PC-3 (cell line): ENCODE measurements around the gene JARID2. TPM values are rescaled to one million over a fixed set of nuclear protein-coding genes. Genes with fewer than 3 reads are reported as not detected.

Source experiments
- ATAC-seq: fragments of 200-7000 bp; cut with Tn5 transposase; 2 replicates; pipeline ENCODE4 v1.9.1; 2020; ENCODE audit warnings: mild to moderate bottlenecking, moderate library complexity
- BruUV-seq: library from RNA; stranded (reverse); fragments of 400-500 nt; replicated peaks from 2 replicates; lab custom pipeline; 2021; lab: Mats Ljungman, UMichigan
- CTCF ChIA-PET: fragments of 300-600 bp; sonication (Branson Sonifier 250); formaldehyde crosslinking; loops from one replicate; lab custom pipeline; 2022; ENCODE audit warnings: antibody characterized with exemption; lab: Charles Lee
- POLR2A ChIA-PET: fragments of 300-600 bp; sonication (Branson Sonifier 250); formaldehyde crosslinking; loops from one replicate; lab custom pipeline; 2022; ENCODE audit warnings: antibody characterized with exemption; ENCODE audit not compliant: unreplicated experiment; lab: Charles Lee
- DNase-seq: peaks from one replicate; pipeline ENCODE4 v3.0.0-alpha.2; 2015
- H2AFZ ChIP-seq: fragments of 300-600 bp; sonication (generic); 2 replicates; pipeline ENCODE4 v1.6.0; 2016; ENCODE audit warnings: antibody characterized with exemption, low read length
- H3F3A ChIP-seq: fragments of 300-600 bp; sonication (generic); one replicate; pipeline ENCODE4 v1.6.0; 2017; ENCODE audit warnings: antibody characterized with exemption, low read length, control low read depth, mild to moderate bottlenecking; ENCODE audit not compliant: unreplicated experiment
- H3K27ac ChIP-seq: fragments of 300-600 bp; sonication (generic); 2 replicates; pipeline ENCODE4 v1.5.1; 2016; ENCODE audit warnings: mild to moderate bottlenecking, low read length
- H3K27me3 ChIP-seq: fragments of 300-600 bp; sonication (generic); 2 replicates; pipeline ENCODE4 v1.6.1; 2016; ENCODE audit warnings: low read length, mixed read lengths
- H3K36me3 ChIP-seq: fragments of 300-600 bp; sonication (generic); 2 replicates; pipeline ENCODE4 v1.6.1; 2016; ENCODE audit warnings: low read depth, mixed run types, low read length, mixed read lengths
- H3K4me1 ChIP-seq: fragments of 300-600 bp; sonication (generic); 2 replicates; pipeline ENCODE4 v1.5.1; 2016; ENCODE audit warnings: low read length; ENCODE audit not compliant: insufficient read depth
- H3K4me2 ChIP-seq: fragments of 300-600 bp; sonication (generic); 2 replicates; pipeline ENCODE4 v1.6.0; 2016; ENCODE audit warnings: low read length
- H3K4me3 ChIP-seq: fragments of 300-600 bp; sonication (generic); 2 replicates; pipeline ENCODE4 v1.5.1; 2016; ENCODE audit warnings: mild to moderate bottlenecking, low read length, mixed read lengths
- H3K79me2 ChIP-seq: fragments of 300-600 bp; sonication (generic); 2 replicates; pipeline ENCODE4 v1.6.1; 2017; ENCODE audit warnings: low read length, mixed read lengths
- H3K9ac ChIP-seq: fragments of 300-600 bp; sonication (generic); 2 replicates; pipeline ENCODE4 v1.6.0; 2016; ENCODE audit warnings: mild to moderate bottlenecking, low read length
- H3K9me2 ChIP-seq: fragments of 300-600 bp; sonication (generic); replicated peaks from 2 replicates; pipeline ENCODE4 v1.6.1; 2016; ENCODE audit warnings: mixed run types, low read length, mixed read lengths
- H3K9me3 ChIP-seq: fragments of 300-600 bp; sonication (generic); 2 replicates; pipeline ENCODE4 v1.6.1; 2016; ENCODE audit warnings: low read length, mixed read lengths
- H4K20me1 ChIP-seq: fragments of 300-600 bp; sonication (generic); 2 replicates; pipeline ENCODE4 v1.6.1; 2016; ENCODE audit warnings: low read length, mixed read lengths
- EZH2 ChIP-seq: fragments of 300-600 bp; sonication (generic); IDR thresholded peaks from one replicate; pipeline ENCODE4 v1.6.1; 2017; ENCODE audit warnings: antibody characterized with exemption, mild to moderate bottlenecking, low read length; ENCODE audit not compliant: unreplicated experiment
- EZH2phosphoT487 ChIP-seq: fragments of 300-600 bp; sonication (generic); IDR thresholded peaks from 2 replicates; pipeline ENCODE4 v1.6.1; 2018; ENCODE audit warnings: mild to moderate bottlenecking, antibody characterized with exemption, low read length, borderline replicate concordance
- intact Hi-C: fragments of 100-400 bp; cut with micrococcal nuclease; formaldehyde crosslinking; loops from 2 replicates; pipeline ENCODE4 v1.9.0; 2023
- total RNA-seq: library from RNA; depleted of rRNA; stranded (reverse); fragments of >200 nt; gene quantifications from 2 replicates; pipeline ENCODE4 v1.2.3, GENCODE V29; 2014
- TF ChIP-seq, protein P1 (sequence below): fragments of 300-600 bp; sonication (generic); conservative IDR thresholded peaks from 2 replicates; pipeline ENCODE4 v1.5.1; 2017; ENCODE audit warnings: antibody characterized with exemption, low read depth, mild to moderate bottlenecking, low read length

JARID2 gene
- total RNA-seq, 1 experiment from 2014 or later = 11.0 TPM

DNA sequence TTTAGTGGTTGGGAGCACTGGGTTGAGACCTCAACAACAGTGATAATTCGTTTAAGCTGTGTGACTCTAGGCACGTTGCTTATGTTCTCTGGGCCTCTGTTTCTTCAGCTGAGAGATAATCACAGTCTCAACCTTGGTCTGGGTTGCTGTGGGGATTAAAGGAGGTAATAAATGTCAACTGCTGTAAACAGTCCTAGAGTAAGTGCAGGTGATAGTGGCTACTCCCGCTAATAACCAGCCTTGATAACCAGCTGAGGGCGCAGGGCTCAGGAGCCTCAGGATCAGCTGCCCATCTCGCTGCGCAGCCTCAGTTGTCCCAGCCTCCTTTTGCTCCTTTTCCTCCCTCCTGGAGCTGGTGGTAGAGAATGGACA lies 58.0 kb downstream of the JARID2 start:
- Histone ChIP-seq H3K4me2 (no peak overlapping the region), H4K20me1 (0 out of 2 replicates have a peak, but pooled peaks cover 21% of the 10 kb centered on the region), H3F3A (no peaks in the 10 kb centered on the region), H3K36me3 (no peaks in the 10 kb centered on the region), H3K27me3 (no peaks in the 10 kb centered on the region), H3K27ac (no peak overlapping the region), H3K4me1 (peaks cover 14% of the 10 kb centered on the region; the same call in 1 of the 2 replicates), H3K79me2 (peaks cover 92% of the 10 kb centered on the region), H3K9me3 (no peaks in the 10 kb centered on the region), H3K9ac (no peak overlapping the region), H2AFZ (no peak overlapping the region), H3K9me2 (no peaks in the 10 kb centered on the region), H3K4me3 (no peak overlapping the region)
- BruUV-seq = no TSS peak
- ChIA-PET POLR2A (no interaction called here), CTCF (no interaction called here)
- TF ChIP-seq EZH2 (no peak), EZH2phosphoT487 (no peak)
- TF ChIP-seq, protein P1, sequence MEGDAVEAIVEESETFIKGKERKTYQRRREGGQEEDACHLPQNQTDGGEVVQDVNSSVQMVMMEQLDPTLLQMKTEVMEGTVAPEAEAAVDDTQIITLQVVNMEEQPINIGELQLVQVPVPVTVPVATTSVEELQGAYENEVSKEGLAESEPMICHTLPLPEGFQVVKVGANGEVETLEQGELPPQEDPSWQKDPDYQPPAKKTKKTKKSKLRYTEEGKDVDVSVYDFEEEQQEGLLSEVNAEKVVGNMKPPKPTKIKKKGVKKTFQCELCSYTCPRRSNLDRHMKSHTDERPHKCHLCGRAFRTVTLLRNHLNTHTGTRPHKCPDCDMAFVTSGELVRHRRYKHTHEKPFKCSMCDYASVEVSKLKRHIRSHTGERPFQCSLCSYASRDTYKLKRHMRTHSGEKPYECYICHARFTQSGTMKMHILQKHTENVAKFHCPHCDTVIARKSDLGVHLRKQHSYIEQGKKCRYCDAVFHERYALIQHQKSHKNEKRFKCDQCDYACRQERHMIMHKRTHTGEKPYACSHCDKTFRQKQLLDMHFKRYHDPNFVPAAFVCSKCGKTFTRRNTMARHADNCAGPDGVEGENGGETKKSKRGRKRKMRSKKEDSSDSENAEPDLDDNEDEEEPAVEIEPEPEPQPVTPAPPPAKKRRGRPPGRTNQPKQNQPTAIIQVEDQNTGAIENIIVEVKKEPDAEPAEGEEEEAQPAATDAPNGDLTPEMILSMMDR = no peak
- ATAC-seq (no peak), DNase-seq (no peak)
- intact Hi-C loops = no loop called here

DNA sequence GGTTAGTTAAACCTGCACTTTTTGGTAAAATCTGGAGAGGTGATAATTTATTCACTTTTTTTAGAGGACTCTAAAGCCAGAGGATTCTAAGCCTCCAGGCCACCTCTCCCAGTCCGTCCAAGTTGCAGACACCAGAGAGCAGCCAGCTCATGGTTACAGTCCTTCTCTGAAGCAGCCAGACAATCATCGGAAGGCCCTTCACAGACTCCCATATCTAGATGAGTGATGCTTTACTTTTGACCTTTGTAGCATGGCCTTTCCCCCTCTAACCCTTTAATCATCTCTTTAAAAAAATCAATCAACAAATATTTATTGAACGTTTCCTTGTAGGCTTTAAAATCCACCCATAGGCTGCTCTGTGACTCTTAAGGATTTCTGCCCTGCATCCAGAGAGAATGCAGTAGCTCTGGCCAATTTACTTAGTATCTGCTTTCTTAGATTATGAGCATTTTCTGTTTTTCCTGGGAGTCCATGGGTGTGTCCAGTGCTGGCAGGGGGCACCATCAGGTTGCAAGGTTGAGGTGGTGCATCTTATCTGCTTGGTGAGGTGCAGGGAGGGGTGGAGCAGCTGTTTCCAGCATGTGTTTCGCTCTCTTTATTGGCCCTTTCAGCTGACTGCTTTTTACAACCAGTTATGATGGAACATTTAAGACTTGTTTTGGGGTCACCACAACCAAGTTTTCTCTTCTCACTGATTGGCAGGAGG lies 58.6 kb downstream of the JARID2 start:
- BruUV-seq = no TSS peak

More for the DNA sequence above, 58.6 kb downstream of the JARID2 start:
- ATAC-seq (no peak), DNase-seq (no peak)
- peaks cover 14% of the 10 kb centered on the region; the same call in 1 of the 2 replicates for H3K4me1 ChIP-seq
- no peak overlapping the region for H3K4me3 ChIP-seq
- no peak overlapping the region for H2AFZ ChIP-seq
- H3K9ac ChIP-seq = no peak overlapping the region
- peaks cover 18% of the 10 kb centered on the region; the same call in 1 of the 2 replicates for H4K20me1 ChIP-seq
- no peaks in the 10 kb centered on the region for H3K9me2 ChIP-seq
- H3K4me2 ChIP-seq = no peak overlapping the region
- no peaks in the 10 kb centered on the region for H3K9me3 ChIP-seq
- CTCF ChIA-PET = no interaction called here
- peaks cover 92% of the 10 kb centered on the region for H3K79me2 ChIP-seq
- POLR2A ChIA-PET = no interaction called here
- H3F3A ChIP-seq = no peaks in the 10 kb centered on the region
- no peaks in the 10 kb centered on the region for H3K27me3 ChIP-seq
- no peak overlapping the region for H3K27ac ChIP-seq
- intact Hi-C loops = no loop called here
- H3K36me3 ChIP-seq = no peaks in the 10 kb centered on the region
- TF ChIP-seq EZH2 (no peak), EZH2phosphoT487 (no peak)
- TF ChIP-seq, protein P1 = no peak
